Left cardiac atrium (tissue), 4 donors: ENCODE results near the gene ARRDC1. TPM values are rescaled to one million over a fixed set of nuclear protein-coding genes. Genes with fewer than 3 reads are reported as not detected.
"Not testable (repeated sequence)": the region's sequence is repeated elsewhere in the genome, so short reads cannot be mapped to it uniquely, and the experiment has no call there.

ENCODE experiments used
- ATAC-seq, 2 donors: fragments of 200-7000 bp; cut with Tn5 transposase; one replicate each; pipeline ENCODE4 v1.9.1; 2020; ENCODE audit warnings: mild to moderate bottlenecking in 2 of 2, moderate library complexity in 2 of 2
- DNase-seq: peaks from one replicate; pipeline ENCODE4 v3.0.0-alpha.2; 2020
- intact Hi-C, 2 donors: fragments of 100-400 bp; cut with DNase I; formaldehyde crosslinking; loops; one replicate each; pipeline versions ENCODE4 v1.14.1 to v1.15.1; 2022 to 2023
- long read RNA-seq: library from polyadenylated mRNA; unstranded; transcript quantifications from one replicate; pipeline ENCODE4 v2.0.0, GENCODE V29; 2021
- total RNA-seq, 2 donors: library from RNA; stranded (reverse); fragmentation: NEBNext Ultra II Directional; extraction: Animal tissue kit (Norgen Biotek cat#: 25700); gene quantifications; one replicate each; pipeline ENCODE4 v1.2.1, GENCODE V29; 2021
- donor health status: DM: no; HTN: yes; CAD: no.
- donor health status: DM: no; HTN: yes; CAD: no; lungs with severe emphysema.
- donor health status: DM: yes; HTN: yes; CAD: no.
- donor health status: Dilated cardiomyopathy.

The ARRDC1 gene, protein sequence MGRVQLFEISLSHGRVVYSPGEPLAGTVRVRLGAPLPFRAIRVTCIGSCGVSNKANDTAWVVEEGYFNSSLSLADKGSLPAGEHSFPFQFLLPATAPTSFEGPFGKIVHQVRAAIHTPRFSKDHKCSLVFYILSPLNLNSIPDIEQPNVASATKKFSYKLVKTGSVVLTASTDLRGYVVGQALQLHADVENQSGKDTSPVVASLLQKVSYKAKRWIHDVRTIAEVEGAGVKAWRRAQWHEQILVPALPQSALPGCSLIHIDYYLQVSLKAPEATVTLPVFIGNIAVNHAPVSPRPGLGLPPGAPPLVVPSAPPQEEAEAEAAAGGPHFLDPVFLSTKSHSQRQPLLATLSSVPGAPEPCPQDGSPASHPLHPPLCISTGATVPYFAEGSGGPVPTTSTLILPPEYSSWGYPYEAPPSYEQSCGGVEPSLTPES
- total RNA-seq = 10 to 100 TPM; 17.3 to 20.0 TPM
- long read RNA-seq, transcript ARRDC1-201 (8 exons, 1,586 nt) = major isoform, 16 of 42 reads
- long read RNA-seq, partial matches to known transcripts = 14 of 42 reads
- long read RNA-seq, other reads (novel, unspliced or antisense) = 12 of 42 reads

DNA sequence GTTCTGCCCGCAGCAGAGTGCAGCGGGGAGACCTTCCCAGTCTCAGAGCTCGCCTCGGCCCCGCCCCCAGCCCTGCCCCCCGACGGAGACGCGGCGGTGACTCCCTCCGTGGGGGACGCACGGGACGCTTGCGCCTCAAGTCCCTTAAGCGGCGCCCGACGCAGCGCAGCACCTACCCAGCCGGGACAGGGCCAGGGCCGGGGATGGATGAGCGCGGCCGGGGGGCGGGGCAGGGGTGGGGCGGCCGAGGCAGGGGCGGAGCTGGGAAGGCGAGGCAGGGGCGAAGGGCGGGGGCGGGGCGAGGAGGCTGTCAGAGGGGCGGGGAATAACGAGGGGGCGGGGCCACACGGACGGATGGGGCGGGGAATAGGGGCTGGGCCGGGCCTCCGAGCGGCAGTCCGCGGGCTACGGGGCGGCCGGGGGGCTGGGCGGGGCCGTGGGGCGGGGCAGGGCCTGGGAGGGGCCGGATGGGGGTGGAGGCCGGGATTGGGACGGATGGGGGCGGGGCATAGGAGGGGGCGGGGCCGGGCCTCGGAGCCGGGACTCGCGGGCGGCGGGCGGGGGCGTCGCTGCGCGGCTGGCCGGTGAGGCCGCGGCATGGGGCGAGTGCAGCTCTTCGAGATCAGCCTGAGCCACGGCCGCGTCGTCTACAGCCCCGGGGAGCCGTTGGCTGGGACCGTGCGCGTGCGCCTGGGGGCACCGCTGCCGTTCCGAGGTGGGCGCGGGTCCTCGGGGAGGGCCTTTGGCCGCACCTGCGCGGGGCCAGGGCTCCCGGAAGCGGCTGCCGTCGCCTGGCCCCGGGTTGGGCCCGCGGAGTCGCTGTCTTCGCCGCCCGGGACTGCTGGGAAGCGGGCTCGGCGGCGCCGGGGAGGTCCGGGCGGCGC lies at the start of gene ARRDC1:
Gene ARRDC1, plus strand, starts transcription at position 566 of the 884 bp plus-strand sequence. Its CDS starts 32 bp downstream, at position 598.
- ATAC-seq = peak; percentile 89 to 90
- peak; percentile 94 for DNase-seq
- intact Hi-C loops = no loop called here

DNA sequence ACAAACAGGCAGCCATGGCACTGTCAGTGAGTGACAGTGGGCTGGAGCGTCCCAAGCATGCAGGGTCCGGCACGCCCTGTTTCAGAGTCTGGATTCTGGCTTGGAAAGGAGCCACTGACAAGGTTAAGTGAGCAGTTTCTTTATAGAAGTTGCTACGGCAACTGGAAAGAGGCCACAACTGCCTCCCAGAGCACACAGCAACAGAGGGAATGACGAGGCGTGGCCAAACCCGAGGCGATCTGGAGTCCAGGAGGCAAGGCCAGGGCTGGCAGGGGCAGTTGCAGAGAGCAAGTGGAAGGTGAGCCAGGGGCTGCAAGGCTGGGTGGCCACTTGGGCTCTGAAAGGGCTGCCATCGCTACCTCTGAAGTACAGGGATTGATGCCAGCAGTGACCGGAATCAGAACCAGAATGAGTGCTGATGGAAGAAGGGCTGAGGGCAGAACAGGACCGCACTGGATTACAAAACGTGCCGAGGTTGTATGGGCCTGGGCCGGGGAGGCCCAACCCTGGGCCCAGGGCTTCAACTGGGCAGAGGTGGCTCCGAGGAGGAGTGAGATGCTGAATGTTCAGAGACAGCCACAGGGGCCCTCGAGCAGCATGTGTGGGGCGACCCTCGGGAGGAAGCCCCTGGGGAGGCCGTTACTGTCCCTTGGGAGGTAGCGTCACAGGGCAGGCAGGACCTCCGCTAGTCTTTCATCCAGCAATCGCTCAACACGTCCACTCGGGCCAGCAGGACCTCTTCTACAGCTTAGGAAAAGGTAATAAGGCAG lies 49.2 kb upstream of the ARRDC1 start:
- ATAC-seq (no peak), DNase-seq (no peak)
- intact Hi-C loops = no loop called here

DNA sequence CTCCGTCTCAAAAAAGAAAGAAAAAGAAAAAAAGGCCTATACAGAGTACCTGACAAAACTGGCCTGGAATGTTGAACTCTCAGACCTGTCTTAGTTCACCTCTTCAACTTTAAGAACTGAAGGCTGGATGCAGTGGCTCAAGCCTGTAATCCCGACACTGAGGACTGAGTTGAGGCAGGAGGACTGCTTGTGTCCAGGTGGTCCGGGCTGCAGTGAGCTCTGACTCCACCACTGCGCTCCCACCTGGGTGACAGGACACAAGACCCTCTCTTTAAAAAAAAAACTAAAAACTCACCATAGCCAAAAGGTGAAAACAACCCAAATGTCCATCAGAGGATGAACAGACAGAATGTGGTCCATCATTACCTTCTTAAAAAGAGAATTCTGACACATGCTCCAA lies 47.4 kb upstream of the ARRDC1 start:
- DNase-seq (no peak), ATAC-seq (no peak)
- intact Hi-C loops = no loop called here

DNA sequence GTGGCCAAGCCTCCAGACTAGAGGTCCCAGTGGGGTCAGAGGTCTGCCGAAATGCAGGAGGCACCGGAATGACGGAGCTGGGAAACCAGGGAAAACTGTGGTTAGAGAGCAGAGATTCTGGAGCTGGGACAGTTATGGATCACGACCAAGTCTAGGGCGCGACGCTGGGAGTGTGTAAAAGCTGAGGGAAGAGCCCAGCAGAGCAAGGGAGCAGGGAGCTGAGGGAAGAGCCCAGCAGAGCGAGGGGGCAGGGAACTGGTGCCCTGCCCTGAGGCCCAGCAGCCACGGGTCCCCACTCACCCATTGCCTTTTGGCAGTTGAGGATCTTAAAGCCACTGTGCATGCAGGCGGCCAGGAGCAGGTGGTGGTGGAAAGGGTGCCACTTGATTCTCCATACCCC lies 41.4 kb upstream of the ARRDC1 start:
- ATAC-seq (no peak), DNase-seq (no peak)
- intact Hi-C loops = no loop called here

DNA sequence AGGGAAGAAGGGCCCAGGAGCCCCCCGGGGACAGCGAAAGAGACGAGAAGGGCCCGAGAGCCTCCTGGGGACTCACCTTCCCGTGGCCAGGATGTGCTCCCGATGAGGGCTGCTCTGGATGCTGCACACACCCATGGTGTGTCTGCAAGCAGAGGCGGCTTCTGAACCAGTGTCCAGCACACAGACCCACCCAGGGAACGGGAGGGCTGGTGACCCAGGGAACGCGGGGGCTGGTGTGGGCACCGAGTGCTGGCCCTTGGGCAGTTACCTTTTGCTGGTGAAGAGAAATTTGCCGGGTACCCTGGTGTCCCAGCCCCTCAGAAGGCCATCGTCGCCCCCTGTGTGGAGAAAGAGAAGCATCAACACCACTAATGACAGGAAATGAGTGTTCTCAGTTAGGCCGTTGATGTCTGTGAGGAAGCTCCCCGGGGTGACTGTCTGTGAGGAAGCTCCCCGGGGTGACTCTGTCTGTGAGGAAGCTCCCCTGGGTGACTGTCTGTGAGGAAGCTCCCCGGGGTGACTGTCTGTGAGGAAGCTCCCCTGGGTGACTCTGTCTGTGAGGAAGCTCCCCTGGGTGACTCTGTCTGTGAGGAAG lies 40.6 kb upstream of the ARRDC1 start:
- intact Hi-C loops = no loop called here
- no peak for DNase-seq
- no peak for ATAC-seq

DNA sequence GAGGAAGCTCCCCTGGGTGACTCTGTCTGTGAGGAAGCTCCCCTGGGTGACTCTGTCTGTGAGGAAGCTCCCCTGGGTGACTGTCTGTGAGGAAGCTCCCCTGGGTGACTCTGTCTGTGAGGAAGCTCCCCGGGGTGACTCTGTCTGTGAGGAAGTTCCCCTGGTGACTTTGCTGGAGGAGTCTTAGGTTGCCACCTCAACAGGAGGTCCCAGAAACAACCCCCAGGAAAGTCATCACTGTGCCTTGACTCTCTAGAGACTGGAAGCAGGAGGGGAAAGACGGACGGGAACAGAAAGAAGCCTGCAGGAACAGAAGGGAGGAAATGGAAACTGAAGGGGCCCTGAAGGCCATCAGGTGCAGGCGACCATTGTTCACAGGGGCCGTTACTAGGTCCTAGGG lies 37.0 kb upstream of the ARRDC1 start:
- ATAC-seq, intact Hi-C loops, DNase-seq: not testable (repeated sequence)

DNA sequence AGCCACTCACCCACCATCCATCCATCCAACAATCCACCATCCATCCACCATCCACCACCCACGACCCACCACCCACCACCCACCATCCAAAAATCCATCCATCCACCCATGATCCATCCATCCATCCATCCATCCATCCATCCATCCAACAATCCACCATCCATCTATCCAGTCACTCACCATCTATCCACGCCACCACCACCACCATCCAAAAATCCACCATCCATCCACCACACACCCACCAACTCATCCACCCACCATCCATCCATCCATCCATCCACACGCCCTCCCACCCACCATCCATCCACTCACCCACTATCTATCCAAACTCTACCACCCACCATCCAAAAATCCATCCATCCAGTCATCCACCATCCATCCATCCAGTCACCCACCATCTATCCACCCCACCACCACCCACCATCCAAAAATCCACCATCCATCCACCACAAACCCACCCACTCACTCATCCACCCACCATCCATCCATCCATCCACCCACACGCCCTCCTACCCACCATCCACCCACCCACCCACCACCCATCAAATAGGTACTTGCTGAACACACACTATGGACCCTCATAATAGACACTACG lies 35.8 kb upstream of the ARRDC1 start:
- intact Hi-C loops = no loop called here
- DNase-seq (no peak), ATAC-seq (no peak)

DNA sequence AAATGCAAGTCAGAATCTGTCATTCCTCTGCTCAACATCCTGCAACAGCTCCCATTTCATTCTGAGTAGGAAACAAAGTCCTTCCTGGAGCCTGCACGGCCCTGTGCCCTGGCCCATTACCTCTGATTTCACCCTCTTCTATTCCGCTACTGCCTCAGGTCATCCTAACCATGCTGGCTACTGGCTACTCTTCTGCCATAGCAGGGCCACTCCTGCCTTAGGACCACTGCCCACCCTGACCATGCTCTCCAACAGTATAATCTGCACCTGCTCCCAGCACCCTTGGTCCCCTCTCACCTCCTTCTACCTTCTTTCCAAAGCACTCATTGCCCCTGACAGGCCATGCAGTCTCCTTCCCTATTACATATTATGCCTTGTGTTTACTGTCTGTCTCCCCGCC lies 34.9 kb upstream of the ARRDC1 start:
- no peak for ATAC-seq
- intact Hi-C loops = no loop called here
- DNase-seq = no peak

DNA sequence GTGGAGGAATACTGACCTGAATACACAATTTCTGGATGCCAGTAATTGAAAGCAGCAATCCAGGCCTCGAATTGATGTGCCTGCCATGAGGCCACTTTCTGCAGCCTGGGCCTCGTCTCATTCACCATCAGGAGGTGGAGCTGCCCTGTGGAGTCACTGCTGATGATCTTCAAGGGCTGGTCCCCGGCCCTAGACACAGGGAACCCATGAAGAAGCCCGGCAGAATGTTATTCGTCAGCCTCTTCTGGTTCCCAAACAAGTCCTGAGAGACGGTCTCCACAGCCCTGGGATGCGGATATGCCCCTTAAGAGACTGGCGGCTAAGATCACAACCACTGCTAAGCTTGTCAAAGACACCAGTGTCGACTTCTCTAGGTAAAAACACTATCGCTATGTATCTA lies 31.3 kb upstream of the ARRDC1 start:
- ATAC-seq (no peak), DNase-seq (no peak)
- intact Hi-C loops = no loop called here

DNA sequence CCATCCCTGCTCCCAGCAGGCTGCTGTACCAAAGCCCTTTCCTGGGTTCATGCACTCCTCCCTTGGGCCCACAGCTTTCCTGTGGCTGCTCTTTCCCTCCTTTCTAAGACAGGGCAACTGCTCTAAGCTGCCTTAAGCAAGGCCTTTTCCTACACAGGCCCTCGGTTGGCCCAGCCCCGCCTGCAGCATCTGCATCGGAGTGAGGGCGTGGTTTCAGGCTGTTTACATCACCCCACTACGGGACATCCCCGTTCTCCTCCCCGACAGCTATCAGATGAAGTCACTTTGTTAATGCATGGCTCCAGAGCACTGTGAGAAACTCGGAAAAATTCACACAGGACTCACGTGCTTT lies 30.1 kb upstream of the ARRDC1 start:
- intact Hi-C loops = no loop called here
- ATAC-seq = no peak
- no peak for DNase-seq

DNA sequence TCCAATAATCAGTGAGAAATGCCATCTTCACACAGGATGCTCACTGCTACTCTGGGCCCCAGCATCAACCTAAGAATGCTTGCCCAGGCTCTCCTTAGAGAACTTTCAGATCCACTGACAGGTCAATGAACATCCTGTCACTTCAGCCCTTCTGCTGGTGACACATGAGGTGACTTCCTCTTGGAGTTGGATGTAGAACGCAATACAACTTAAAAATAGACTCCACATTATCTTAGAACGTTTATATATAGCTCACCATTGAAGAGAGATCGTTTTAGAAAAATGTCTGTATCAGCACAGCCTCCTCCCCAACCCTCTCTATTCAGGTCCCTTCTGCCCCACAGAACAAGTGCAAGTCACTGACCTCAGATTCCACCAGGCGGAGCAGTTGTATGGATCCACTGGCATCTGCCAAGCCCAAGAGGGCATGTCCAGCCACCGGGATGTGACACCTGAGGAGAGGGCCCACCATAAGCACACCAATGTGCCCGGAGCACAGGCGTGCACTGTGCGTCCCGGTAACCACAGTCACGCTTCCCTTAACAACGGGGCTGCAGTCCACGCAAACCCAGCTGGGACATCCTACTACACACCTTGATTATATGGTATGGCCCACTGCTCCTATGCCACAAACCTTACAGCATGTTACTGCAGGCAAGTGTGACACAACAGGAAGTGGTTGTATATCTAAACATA lies 29.6 kb upstream of the ARRDC1 start:
- intact Hi-C loops = no loop called here
- ATAC-seq (peak; percentile 2 to 5), DNase-seq (no peak)

DNA sequence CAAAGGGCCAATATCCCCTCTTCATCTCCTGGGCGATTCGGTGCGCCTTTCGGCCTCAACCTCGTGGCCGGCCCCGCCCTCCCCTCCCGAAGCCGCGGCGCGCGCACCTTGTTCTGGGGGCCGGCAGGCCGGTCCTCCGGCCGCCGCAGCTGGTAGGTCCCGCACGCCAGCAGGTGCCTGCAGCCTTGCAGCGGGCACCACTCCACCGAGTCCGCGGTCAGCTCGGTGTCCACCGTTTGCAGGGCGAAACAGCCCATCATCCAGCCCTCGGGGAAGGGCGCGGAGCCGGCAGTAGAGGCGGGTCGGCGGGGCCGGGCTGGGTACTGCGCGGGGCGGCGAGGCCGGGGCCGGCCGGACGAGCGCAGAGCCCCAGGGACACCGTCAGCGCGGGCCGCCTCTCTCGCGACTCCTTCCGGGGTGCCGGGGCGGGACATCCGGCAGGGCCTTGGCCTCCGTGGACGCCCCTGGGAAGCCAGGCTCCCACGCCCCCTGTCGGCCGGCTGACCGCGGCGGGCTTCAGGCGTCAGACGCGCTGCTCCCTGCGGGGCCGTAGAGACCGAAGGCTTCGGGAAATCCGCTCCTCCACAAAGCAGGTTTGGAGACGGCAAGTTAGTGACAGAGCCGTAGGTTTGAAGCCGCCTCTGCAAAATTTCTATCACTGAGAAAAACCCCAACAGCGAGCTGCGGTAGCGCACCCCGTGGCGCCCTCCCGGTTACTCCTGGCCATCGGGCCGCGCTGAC lies 26.8 kb upstream of the ARRDC1 start, which contains the start of gene DPH7:
Gene DPH7, minus strand, starts transcription at position 408 of the 741 bp plus-strand sequence. Its CDS starts 148 bp downstream, at position 260.
- peak; percentile 97 for ATAC-seq
- intact Hi-C loops = no loop called here

DNA sequence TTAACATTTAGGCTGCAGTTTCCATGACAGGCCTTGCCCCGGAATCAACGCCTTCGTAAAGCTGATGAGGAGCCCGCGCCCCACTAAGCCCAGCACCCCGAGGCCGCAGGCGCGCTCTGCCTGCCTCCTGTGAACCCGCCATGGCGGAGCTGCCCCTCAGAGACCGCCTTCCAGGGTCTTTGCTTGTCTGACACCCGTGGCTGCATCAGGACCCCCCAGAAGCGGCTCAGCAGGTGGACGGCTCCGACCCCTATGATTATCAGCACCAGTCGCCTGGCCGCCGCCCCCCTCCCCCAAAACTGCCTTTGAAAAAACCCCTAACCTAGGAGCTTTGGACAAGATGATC lies 26.3 kb upstream of the ARRDC1 start:
- intact Hi-C loops = no loop called here
- ATAC-seq = peak in 1 of 2 donors; percentile 29
- peak; percentile 46 for DNase-seq

More for the DNA sequence above, 26.8 kb upstream of the ARRDC1 start, which contains the start of gene DPH7:
- peak; percentile 97 for DNase-seq

DNA sequence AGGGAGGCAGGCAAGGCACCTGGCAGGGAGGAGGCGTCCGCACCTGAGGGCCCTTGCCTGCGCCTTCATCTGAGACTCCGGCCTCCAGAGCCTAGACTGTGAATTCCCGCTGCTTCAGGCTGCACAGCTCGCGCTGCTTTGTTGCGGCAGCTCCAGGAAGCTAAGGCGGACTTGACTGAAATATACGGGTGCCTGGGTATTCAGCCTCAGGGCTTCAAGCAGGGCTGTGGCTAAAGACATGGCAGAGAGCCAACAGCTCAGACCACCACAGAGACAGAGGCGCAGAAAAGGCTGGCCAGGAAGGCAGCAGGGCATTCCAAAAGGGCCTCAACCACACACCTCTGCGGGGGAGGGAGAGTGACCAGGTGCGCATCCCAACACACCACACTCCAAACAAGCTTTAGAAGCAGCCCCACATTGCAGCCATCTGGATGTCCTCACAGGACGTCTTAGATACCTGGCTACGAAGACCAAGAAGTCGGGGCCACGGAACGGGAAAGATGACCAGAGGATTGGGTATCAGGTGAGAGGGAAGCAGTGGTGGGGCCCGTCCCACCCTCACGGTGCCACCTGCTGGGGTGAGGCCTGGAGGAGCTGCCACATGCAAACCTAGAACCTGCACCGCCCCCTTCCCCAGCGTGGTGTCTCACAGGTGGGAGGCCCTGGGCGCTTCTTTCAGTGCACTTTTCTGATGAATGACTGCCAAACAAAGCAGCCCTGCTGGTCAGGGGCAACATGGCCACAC lies 25.1 kb upstream of the ARRDC1 start:
- ATAC-seq (no peak), DNase-seq (no peak)
- intact Hi-C loops = no loop called here

DNA sequence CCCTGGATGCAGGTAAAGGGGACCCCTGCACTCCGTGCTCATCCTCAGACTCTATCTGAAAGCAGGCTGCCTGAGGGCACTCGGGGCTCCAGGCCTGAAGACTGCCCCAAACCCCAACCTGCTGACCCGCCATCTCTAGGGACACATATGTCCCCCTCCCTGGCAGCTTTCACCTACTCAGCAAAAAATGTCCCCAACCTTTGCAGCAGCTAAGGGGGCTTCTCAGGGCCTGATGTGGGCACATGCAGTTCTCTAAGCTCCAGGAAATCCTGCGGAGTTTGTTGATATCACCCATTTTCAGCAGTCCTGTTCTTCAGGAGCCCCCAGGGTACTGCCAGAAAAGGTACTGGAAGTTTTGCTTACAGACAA lies 24.5 kb upstream of the ARRDC1 start:
- ATAC-seq (no peak), DNase-seq (no peak)
- intact Hi-C loops = no loop called here
